ENCODE measurements around the gene UNC119B.

GRCh38 chr12:120725659-120726509, 15.6 kb downstream of the UNC119B start, which contains the start of gene ACADS:
- TF ChIP-seq POLR2A (IDR thresholded peaks at IDR 0.05) (peak; percentile 28 to 91), CTCF (IDR thresholded peaks at IDR 0.05) (peak in 1 of 6 experiments; percentile 10)
